Stimulated activated CD4-positive, alpha-beta T cell treated with anti-CD3 and anti-CD28 coated beads, Interleukin-12 subunit alpha, Interleukin-12 subunit beta, amount 100 ng/mL, for 24 hours (primary cell): ENCODE data around the gene LCE1E.

Source experiments
- DNase-seq, 2 experiments: peaks; one replicate each; pipeline ENCODE4 v3.0.0-alpha.2; 2020; ENCODE audit warnings: low read depth in 2 of 2

LCE1E gene

GRCh38 chr1:152777510-152778137 lies 8.4 kb upstream of the LCE1E start:
- DNase-seq, result no peak

GRCh38 chr1:152783095-152783494 lies 3.0 kb upstream of the LCE1E start:
- no peak for DNase-seq

GRCh38 chr1:152795686-152796085 lies 9.6 kb downstream of the LCE1E start:
- no peak for DNase-seq

GRCh38 chr1:152796421-152796820 lies 10.4 kb downstream of the LCE1E start, which contains the start of gene LCE1D:
Gene LCE1D (plus strand): TSS chr1:152796721. CDS start chr1:152797795, 1,074 bp downstream.
- DNase-seq, result no peak

GRCh38 chr1:152801333-152801732 lies 15.3 kb downstream of the LCE1E start:
- no peak for DNase-seq

- DNase-seq, result no peak
Observed at GRCh38 chr1:152806576-152806975, 20.5 kb downstream of the LCE1E start, which contains the start of gene LCE1C. Gene LCE1C (minus strand): TSS chr1:152806651. CDS start chr1:152805478, 1,173 bp downstream.

GRCh38 chr1:152811050-152811449 lies 25.0 kb downstream of the LCE1E start:
- no peak for DNase-seq

GRCh38 chr1:152811671-152812070 lies 25.6 kb downstream of the LCE1E start, which contains the start of gene LCE1B:
Gene LCE1B (plus strand): TSS chr1:152811971. CDS start chr1:152812447, 476 bp downstream.
- no peak for DNase-seq

- DNase-seq, result no peak
Observed at GRCh38 chr1:152817309-152817708, 31.3 kb downstream of the LCE1E start.

GRCh38 chr1:152823294-152823693 lies 37.2 kb downstream of the LCE1E start:
- no peak for DNase-seq

- no peak for DNase-seq
Observed at GRCh38 chr1:152824964-152825363, 38.9 kb downstream of the LCE1E start.

- DNase-seq, result no peak
Observed at GRCh38 chr1:152827173-152827572, 41.1 kb downstream of the LCE1E start, which contains the start of gene LCE1A. Gene LCE1A (plus strand): TSS chr1:152827473. CDS start chr1:152827473, 0 bp downstream.

GRCh38 chr1:152836870-152837269 lies 50.8 kb downstream of the LCE1E start:
- DNase-seq, result no peak
